ENCODE measurements around the gene MIB1.

DNA sequence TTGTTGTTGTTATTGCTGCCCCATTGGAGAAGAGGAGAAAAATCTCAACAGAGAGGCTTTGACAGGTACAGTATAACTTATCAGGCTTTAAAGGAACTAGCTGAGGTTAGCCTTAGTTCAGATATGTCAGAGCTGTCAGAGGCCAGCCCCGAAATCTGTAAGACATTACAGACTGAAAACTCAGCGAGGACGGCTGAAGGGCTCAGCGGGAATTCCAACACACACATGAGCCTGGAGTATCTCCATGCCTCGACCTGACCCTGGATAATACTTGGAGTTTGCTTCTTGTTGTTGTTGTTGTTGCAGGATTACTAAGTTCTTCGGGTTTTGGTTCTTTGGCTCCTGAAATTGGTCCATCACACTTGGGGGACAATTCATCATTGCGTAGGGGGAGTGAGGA lies 166.9 kb downstream of the MIB1 start:
- TF ChIP-seq, protein P1, sequence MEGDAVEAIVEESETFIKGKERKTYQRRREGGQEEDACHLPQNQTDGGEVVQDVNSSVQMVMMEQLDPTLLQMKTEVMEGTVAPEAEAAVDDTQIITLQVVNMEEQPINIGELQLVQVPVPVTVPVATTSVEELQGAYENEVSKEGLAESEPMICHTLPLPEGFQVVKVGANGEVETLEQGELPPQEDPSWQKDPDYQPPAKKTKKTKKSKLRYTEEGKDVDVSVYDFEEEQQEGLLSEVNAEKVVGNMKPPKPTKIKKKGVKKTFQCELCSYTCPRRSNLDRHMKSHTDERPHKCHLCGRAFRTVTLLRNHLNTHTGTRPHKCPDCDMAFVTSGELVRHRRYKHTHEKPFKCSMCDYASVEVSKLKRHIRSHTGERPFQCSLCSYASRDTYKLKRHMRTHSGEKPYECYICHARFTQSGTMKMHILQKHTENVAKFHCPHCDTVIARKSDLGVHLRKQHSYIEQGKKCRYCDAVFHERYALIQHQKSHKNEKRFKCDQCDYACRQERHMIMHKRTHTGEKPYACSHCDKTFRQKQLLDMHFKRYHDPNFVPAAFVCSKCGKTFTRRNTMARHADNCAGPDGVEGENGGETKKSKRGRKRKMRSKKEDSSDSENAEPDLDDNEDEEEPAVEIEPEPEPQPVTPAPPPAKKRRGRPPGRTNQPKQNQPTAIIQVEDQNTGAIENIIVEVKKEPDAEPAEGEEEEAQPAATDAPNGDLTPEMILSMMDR (IDR thresholded peaks at IDR 0.05): no peak
- no peak for TF ChIP-seq EP300 (IDR thresholded peaks at IDR 0.05; ENCODE audit: low read depth)
- no peak for TF ChIP-seq POLR2A (IDR thresholded peaks at IDR 0.05)
